Raji (cell line): ENCODE data around the gene GGN.

ENCODE experiments used
- POLR2A ChIP-seq: IDR thresholded peaks from 2 replicates; pipeline ENCODE4 v1.6.1; 2011; ENCODE audit warnings: low read depth, low read length, control low read depth; ENCODE audit not compliant: insufficient read depth

Gene GGN

GRCh38 chr19:38417544-38418506, 30.0 kb upstream of the GGN start:
- no peak for TF ChIP-seq POLR2A

DNA sequence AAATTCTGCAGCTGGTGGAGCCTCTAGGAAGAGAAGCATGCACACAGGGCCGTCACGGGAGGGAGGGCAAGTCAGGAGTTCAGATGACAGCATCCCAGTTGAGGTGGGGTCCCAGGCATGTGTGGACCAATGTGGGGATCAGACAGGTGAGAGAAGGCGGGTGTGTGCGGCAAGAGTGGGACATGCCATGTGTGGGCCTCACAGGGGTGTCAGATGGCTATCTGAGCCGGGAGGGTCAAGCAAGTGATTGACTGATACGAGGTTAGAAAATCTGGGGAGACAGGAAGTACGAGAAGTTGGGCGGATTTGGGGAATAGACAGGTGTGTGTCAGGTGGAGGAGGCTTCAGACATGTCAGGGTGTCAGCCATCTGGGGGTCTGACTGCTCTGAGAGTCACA, 29.3 kb upstream of the GGN start:
- no peak for TF ChIP-seq POLR2A

- TF ChIP-seq POLR2A: no peak
These were observed 25.6 kb upstream of the GGN start for GRCh38 chr19:38413416-38413815.

DNA sequence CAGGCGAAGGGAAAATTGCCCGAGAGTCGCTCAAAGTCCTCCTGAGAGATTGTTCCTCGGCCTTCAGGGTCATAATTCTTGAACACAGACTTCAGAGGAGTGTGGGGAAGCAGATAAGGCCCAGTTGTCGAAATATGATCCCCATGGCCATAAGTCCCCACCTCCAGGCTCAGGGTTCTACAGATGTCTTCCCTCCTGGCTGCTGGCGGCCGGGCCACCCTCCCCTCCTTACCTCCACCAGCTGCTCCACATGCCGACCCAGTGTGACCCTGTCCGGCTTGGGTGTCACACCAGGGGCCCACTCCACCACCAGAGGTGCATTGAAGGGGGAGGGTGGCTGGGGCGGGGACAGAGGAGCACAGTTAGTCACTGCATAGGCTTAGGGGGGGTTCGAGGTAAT, 25.1 kb upstream of the GGN start:
- no peak for TF ChIP-seq POLR2A

GRCh38 chr19:38412491-38412890, 24.7 kb upstream of the GGN start:
- TF ChIP-seq POLR2A: no peak

DNA sequence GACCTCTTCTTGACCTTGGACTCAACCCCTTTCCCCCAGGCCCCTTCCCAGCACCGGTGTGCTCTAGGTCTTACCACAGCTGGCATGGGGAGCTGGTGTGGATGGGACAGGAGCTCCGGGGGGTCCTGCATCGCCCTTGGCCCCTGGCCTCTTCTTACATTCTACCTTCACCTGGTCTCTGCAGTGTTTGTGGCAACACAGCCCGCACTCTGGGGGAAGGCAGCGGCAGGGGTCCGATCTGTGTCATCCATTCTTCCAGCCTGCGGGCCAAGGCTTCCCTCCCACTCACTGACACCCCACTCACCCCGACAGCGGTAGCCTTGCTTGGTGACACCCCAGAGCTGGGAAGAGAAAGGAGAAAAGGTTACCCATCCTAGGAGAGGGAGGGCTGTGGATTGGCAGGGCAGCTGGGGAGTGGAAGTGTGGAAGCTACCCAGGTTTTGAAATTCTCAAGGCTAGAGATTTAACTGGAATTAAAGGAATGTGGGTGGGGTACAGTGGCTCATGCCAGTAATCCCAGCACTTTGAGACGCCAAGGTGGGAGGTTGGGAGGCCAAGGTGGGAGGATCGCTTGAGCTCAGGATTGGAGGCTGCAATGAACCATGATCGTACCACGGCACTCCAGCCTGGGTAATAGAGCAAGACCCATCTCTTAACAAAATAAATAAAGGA, 23.3 kb upstream of the GGN start:
- 0 out of 2 replicates have a peak, but pooled peaks have one; percentile 16 for TF ChIP-seq POLR2A

- no peak for TF ChIP-seq POLR2A
These were observed 21.8 kb upstream of the GGN start for GRCh38 chr19:38409631-38410133.

DNA sequence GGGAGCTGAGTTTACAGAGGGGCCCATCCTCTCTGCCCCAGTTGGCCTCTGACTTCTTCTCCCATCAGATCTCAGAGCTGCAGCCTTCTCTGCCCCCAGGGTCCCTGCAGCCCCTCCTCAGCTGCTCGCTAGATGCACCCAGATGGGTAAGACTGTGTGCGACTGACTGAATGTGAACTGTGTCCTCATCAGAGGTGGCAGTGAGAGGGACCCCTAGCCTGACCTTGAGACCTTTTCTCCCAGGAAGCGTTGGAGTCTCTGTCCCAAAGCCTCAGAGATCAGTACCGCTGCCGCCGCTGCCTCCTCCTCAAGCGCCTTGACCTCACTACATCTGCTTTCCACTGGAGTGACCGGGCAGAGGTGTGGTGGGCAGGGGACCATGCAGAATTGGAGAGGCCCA, 17.4 kb upstream of the GGN start:
- no peak for TF ChIP-seq POLR2A

DNA sequence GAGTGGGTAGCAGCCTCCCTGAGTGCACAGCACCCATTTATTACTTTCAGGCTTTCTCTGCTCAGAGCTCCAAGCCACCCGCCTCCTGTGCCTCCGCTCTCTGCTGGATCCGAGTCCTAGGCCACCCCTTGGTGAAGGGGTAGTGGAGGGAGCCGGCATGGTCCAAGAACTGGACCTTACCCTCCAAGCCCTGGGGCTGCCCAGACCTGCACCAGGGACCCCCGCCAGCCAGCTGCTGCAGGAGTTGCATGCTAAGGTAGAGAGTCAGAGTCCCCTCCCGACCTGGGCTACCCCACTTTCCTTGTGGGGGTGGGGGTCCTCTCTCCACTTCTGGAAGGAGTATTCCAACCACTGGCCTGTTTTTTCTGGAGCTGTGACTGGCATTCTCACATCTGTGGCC, 17.0 kb upstream of the GGN start:
- no peak for TF ChIP-seq POLR2A

GRCh38 chr19:38402967-38403674, 15.3 kb upstream of the GGN start, which contains the start of gene FAM98C:
TSS of gene FAM98C (plus strand) at chr19:38403093. CDS start at chr19:38403154, 61 bp downstream.
- TF ChIP-seq POLR2A: peak; percentile 70

GRCh38 chr19:38402623-38402966, 14.8 kb upstream of the GGN start:
- peak; percentile 23; the same call in 1 of the 2 replicates for TF ChIP-seq POLR2A

DNA sequence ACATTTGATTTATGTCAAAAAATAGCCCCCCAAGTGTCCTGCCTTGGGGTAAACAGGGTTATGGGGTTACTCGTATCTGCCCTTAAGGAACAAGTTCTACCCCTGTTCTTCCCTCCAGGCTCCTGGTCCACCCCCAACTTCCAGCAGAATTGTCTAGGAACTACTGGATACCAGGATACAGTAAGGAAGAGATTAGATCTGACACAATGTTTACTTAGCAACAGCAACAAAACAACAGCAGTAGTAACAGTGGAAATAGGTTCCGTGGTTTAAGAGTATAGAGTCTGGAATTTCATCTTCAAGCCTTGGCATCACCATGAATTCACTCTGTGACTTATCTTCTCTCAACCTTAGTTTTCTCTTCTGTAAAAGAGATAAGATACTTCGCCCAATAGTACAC, 13.3 kb upstream of the GGN start:
- no peak for TF ChIP-seq POLR2A

DNA sequence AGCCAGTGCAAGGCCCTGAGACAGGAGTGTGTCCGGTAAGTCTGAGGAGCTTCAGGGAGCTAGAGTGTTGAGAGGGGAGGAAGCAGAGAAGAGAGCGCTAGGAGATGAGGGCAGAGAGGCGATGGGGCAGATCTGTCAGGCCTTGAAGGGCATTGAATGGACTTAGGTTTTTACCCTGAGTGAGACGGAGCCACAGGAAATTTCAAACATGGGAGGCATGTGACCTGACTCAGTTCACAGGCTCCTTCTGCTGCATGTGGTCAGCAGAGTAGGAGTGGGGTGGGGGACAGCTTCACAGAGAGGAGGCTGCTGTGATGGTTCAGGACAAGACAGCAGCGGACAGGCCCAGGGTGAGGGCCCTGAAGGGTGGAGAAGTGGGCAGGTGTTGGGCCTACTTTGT, 12.5 kb upstream of the GGN start:
- no peak for TF ChIP-seq POLR2A

GRCh38 chr19:38399537-38399936, 11.7 kb upstream of the GGN start:
- TF ChIP-seq POLR2A: no peak

DNA sequence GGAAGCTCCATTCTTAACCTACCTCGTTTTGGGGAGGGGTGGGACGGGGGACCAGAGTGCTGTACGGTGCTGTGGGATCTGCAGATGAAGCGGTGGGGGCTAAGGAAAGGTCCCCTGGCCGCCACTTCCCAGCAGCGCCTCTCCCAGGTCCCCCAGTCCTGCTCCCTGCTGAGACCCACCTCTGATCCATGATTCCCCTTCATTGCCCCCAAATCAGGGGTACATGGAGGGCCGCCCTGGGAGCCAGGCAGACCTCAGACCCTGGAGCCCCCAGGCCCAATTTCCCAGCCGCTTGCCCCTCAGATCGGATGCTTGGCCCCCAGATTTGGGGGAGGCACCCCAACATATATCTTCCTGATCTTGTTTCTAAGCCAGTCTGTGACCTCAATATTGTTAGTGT, 11.2 kb upstream of the GGN start:
- no peak for TF ChIP-seq POLR2A
